GM18867 (cell line): ENCODE measurements around the gene ORM2.
A peak's percentile ranks its signal among the peaks of the same experiment; 100 is the strongest.

ENCODE experiments used
- ATAC-seq: cut with Tn5 transposase; IDR thresholded peaks from one replicate; pipeline ENCODE4 v1.9.1; 2021; ENCODE audit warnings: mild to moderate bottlenecking, moderate library complexity; ENCODE audit not compliant: unreplicated experiment

ORM2 gene

GRCh38 chr9:114367772-114368569 is 38.3 kb downstream of the ORM2 start:
- ATAC-seq, result no peak

GRCh38 chr9:114369216-114370130 is 39.8 kb downstream of the ORM2 start:
- ATAC-seq, result no peak

GRCh38 chr9:114370251-114370967 is 40.7 kb downstream of the ORM2 start:
- ATAC-seq, result no peak

GRCh38 chr9:114370968-114371320 is 41.3 kb downstream of the ORM2 start:
- no peak for ATAC-seq

DNA sequence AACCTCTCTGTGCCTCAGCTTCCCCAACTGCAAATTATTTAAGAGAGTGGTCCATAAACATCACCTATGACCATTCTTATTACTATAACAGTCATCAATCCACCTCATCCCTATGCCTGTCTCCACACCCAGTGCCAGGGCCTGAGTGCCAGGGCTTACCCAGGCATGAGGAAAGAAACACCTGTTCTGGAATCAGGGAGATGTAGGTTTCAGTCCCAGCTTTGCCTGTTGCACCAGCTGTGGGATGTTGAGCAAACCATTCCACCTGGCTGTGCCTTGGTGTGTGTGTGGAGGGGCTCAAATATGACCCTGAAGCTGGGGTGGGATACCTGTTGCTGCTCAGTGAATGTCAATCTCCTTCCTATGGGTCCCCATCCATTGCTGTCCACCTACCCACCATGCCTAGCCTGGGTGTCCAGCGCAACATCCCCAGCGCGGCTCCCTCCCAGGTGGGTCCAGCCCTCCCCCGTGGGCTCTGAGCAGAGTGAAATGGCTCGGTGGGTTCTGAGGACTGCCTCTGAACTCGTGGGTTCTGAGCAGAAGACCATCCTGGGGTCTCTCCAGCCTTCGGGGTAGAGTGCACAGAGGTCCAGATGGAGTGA is 41.8 kb downstream of the ORM2 start:
- no peak for ATAC-seq

GRCh38 chr9:114371973-114372917 is 42.6 kb downstream of the ORM2 start:
- ATAC-seq, result no peak

GRCh38 chr9:114372921-114373448 is 43.3 kb downstream of the ORM2 start:
- peak; percentile 95 for ATAC-seq

GRCh38 chr9:114373960-114374730 is 44.5 kb downstream of the ORM2 start:
- no peak for ATAC-seq

GRCh38 chr9:114374936-114375335 is 45.3 kb downstream of the ORM2 start:
- no peak for ATAC-seq

DNA sequence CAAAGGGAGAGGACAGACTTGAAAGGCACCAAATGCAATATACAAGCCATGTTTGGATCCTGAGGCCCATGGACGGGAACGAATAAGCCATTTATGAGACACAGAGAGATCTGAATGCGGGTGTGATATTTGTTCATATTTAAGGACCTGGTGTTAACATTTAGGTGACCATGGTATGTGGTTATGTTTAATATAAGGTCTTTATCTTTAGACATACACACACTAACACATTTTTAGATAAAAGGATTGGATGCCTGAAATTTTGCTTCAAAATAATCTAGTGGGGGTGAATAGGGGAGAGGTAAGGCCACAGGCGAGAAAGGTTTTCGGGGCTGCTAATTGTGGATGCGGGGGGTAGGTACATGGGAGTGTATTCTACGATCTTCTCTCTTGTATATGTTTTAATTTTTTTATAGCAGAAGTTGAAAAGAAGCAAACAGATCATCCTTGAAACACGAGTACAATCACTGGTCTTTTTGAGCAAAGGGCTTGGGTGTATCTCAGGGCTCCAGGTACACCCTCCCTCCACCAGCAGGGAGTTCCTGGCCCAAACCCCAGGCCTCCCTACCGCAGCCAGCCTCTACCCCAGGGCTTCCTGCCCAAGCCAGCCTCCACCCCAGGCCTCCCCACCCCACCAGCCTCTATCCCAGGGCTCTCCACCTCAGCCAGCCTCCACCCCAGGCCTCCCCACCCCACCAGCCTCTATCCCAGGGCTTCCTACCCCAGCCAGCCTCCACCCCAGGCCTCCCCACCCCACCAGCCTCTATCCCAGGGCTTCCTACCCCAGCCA is 45.9 kb downstream of the ORM2 start:
- ATAC-seq, result no peak

- no peak for ATAC-seq
Observed at GRCh38 chr9:114376586-114377445, 47.1 kb downstream of the ORM2 start.

DNA sequence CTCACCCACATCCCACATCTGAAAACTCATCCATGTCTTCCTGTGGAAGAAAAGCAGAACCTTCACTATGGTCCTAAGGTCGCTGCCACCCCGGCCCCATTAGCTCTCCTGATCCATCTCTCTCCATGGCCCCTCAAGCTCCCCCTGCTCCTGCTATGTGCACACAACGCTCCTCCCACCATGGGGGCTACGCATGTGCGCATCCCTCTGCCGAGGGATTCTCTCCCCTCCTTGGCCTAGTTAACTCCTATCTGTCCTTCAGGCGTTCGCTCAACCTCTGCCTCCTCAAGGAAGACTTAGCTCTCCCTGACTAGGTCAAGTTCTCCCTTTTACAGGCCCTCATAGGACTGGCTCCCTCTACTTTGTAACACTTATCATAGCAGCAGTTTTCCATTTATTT is 48.3 kb downstream of the ORM2 start:
- ATAC-seq, result no peak

GRCh38 chr9:114378883-114379282 is 49.2 kb downstream of the ORM2 start:
- no peak for ATAC-seq
